Measurements from ENCODE around the gene LOXL4. TPM values are rescaled to one million over a fixed set of nuclear protein-coding genes. Genes with fewer than 3 reads are reported as not detected.

LOXL4 gene
- total RNA-seq, 4 donors from 2014 or later: 4.1 to 14.9 (median 10.1) TPM

- TF ChIP-seq EP300 (IDR thresholded peaks at IDR 0.05) (peak in 1 of 2 donors; percentile 46), POLR2A (IDR thresholded peaks at IDR 0.05) (no peak)
- Histone ChIP-seq H3K9me3 (no peaks in the 10 kb centered on the region), H3K27ac (peak overlapping the region in 3 of 4 donors; percentile 40 to 95 (median 89)), H3K36me3 (peaks cover 0 to 29% (median 0%) of the 10 kb centered on the region in 3 donors), H3K27me3 (no peaks in the 10 kb centered on the region), H3K4me1 (peaks cover 0 to 68% (median 15%) of the 10 kb centered on the region in 4 donors), H3K4me3 (no peak overlapping the region)
- WGBS, 2 donors: 55 to 62% methylated on average over 12 to 17 of the region's 17 CpGs
- no peak for DNase-seq (ENCODE audit: low spot score in 2 of 2)
These were observed 2.3 kb downstream of the LOXL4 start for GRCh38 chr10:98265403-98266378.

GRCh38 chr10:98264378-98265065, 3.5 kb downstream of the LOXL4 start:
- H3K9me3 ChIP-seq: no peaks in the 10 kb centered on the region
- TF ChIP-seq EP300 (IDR thresholded peaks at IDR 0.05) (no peak), POLR2A (IDR thresholded peaks at IDR 0.05) (no peak), CTCF (IDR thresholded peaks at IDR 0.05) (no peak)
- 79 to 84% methylated on average over 12 of the region's 12 CpGs for WGBS, 2 donors
- no peaks in the 10 kb centered on the region for H3K27me3 ChIP-seq
- no peak overlapping the region for H3K4me3 ChIP-seq
- H3K27ac ChIP-seq: peak overlapping the region in 1 of 4 donors; percentile 0
- DNase-seq (ENCODE audit: low spot score in 2 of 2): no peak
- peaks cover 0 to 34% (median 0%) of the 10 kb centered on the region in 3 donors for H3K36me3 ChIP-seq
- H3K4me1 ChIP-seq: peaks cover 0 to 66% (median 10%) of the 10 kb centered on the region in 4 donors

GRCh38 chr10:98263088-98263487, 4.9 kb downstream of the LOXL4 start:
- H3K9me3 ChIP-seq: no peaks in the 10 kb centered on the region
- peaks cover 0 to 46% (median 0%) of the 10 kb centered on the region in 3 donors for H3K36me3 ChIP-seq
- DNase-seq (ENCODE audit: low spot score in 2 of 2): no peak
- TF ChIP-seq POLR2A (IDR thresholded peaks at IDR 0.05) (no peak), EP300 (IDR thresholded peaks at IDR 0.05) (no peak), CTCF (IDR thresholded peaks at IDR 0.05) (no peak)
- H3K27ac ChIP-seq: no peak overlapping the region
- no peak overlapping the region for H3K4me3 ChIP-seq
- no peaks in the 10 kb centered on the region for H3K27me3 ChIP-seq
- H3K4me1 ChIP-seq: peaks cover 0 to 54% (median 0%) of the 10 kb centered on the region in 4 donors
- 96 to 97% methylated on average over 7 of the region's 7 CpGs for WGBS, 2 donors

- no peak overlapping the region for H3K27ac ChIP-seq
- H3K27me3 ChIP-seq: no peaks in the 10 kb centered on the region
- no peaks in the 10 kb centered on the region for H3K9me3 ChIP-seq
- peaks cover 0 to 52% (median 0%) of the 10 kb centered on the region in 3 donors for H3K36me3 ChIP-seq
- TF ChIP-seq EP300 (IDR thresholded peaks at IDR 0.05) (no peak), CTCF (IDR thresholded peaks at IDR 0.05) (peak in 3 of 5 experiments; percentile 23 to 57 (median 40)), POLR2A (IDR thresholded peaks at IDR 0.05) (no peak)
- peaks cover 0 to 50% (median 0%) of the 10 kb centered on the region in 4 donors for H3K4me1 ChIP-seq
- DNase-seq (ENCODE audit: low spot score in 2 of 2): no peak
- 55 to 68% methylated on average over 5 of the region's 7 CpGs for WGBS, 2 donors
- H3K4me3 ChIP-seq: no peak overlapping the region
These were observed 5.4 kb downstream of the LOXL4 start for GRCh38 chr10:98262571-98262970.

GRCh38 chr10:98261436-98262277, 6.3 kb downstream of the LOXL4 start:
- H3K36me3 ChIP-seq: peaks cover 0 to 61% (median 0%) of the 10 kb centered on the region in 3 donors
- no peak overlapping the region for H3K27ac ChIP-seq
- no peak for DNase-seq (ENCODE audit: low spot score in 2 of 2)
- 79 to 87% methylated on average over 10 to 15 of the region's 15 CpGs for WGBS, 2 donors
- no peaks in the 10 kb centered on the region for H3K27me3 ChIP-seq
- TF ChIP-seq EP300 (IDR thresholded peaks at IDR 0.05) (no peak), CTCF (IDR thresholded peaks at IDR 0.05) (no peak), POLR2A (IDR thresholded peaks at IDR 0.05) (no peak)
- no peak overlapping the region for H3K4me3 ChIP-seq
- peaks cover 0 to 41% (median 0%) of the 10 kb centered on the region in 4 donors for H3K4me1 ChIP-seq
- no peaks in the 10 kb centered on the region for H3K9me3 ChIP-seq
